Left cardiac atrium (tissue), 4 donors: Measurements from ENCODE around the gene VPS25. TPM values are rescaled to one million over a fixed set of nuclear protein-coding genes. Genes with fewer than 3 reads are reported as not detected.

Experiments
- ATAC-seq, 2 donors: fragments of 200-7000 bp; cut with Tn5 transposase; one replicate each; pipeline ENCODE4 v1.9.1; 2020; ENCODE audit warnings: mild to moderate bottlenecking in 2 of 2, moderate library complexity in 2 of 2
- DNase-seq: peaks from one replicate; pipeline ENCODE4 v3.0.0-alpha.2; 2020
- intact Hi-C, 2 donors: fragments of 100-400 bp; cut with DNase I; formaldehyde crosslinking; loops; one replicate each; pipeline versions ENCODE4 v1.14.1 to v1.15.1; 2022 to 2023
- microRNA-seq, 2 donors: library from miRNA; unstranded; fragments of <30 nt; microRNA quantifications; one replicate each; pipeline ENCODE4 v1.2.0, GENCODE V29; 2020
- total RNA-seq, 2 donors: library from RNA; stranded (reverse); fragmentation: NEBNext Ultra II Directional; extraction: Animal tissue kit (Norgen Biotek cat#: 25700); gene quantifications; one replicate each; pipeline ENCODE4 v1.2.1, GENCODE V29; 2021
- donor health status: DM: no; HTN: yes; CAD: no.
- donor health status: DM: no; HTN: yes; CAD: no; lungs with severe emphysema.
- donor health status: DM: yes; HTN: yes; CAD: no.
- donor health status: Dilated cardiomyopathy.

The VPS25 gene
- total RNA-seq, 2 donors from 2014 or later = 30.0 to 32.1 TPM

- ATAC-seq = no peak
- intact Hi-C loops = loop anchor here in 1 of 2 donors (5.0 kb wide), 1 partner anchor 98 kb away; no protein-coding TSS in a partner anchor
- DNase-seq = peak; percentile 58
Observed at GRCh38 chr17:42819939-42820535, 46.8 kb downstream of the VPS25 start.

GRCh38 chr17:42821176-42821575 is 47.9 kb downstream of the VPS25 start:
- DNase-seq (no peak), ATAC-seq (no peak)
- intact Hi-C loops = loop anchor here in 1 of 2 donors (5.0 kb wide), 1 partner anchor 99 kb away; no protein-coding TSS in a partner anchor

GRCh38 chr17:42827472-42827871 is 54.2 kb downstream of the VPS25 start:
- ATAC-seq = no peak
- DNase-seq = no peak

More at GRCh38 chr17:42827472-42827871, 54.2 kb downstream of the VPS25 start:
- intact Hi-C loops = no loop called here

Small RNA genes lying within 50 kb of the gene (microRNA-seq; reads per million reads assigned to microRNA genes)
- 0.20 to 0.27 reads per million in 2 donors for gene MIR6781

Other genes starting within 250 kb of the VPS25 start
- gene NAGLU, start 237.2 kb upstream of the VPS25 start, total RNA-seq = 10 to 100 TPM; 15.1 to 20.7 TPM
- 1 to 10 TPM; 2.8 to 3.7 TPM for gene HSD17B1, start 220.5 kb upstream of the VPS25 start, total RNA-seq
- gene COASY, start 211.3 kb upstream of the VPS25 start, total RNA-seq = 10 to 100 TPM; 37.2 to 37.5 TPM
- 10 to 100 TPM; 51.3 to 55.3 TPM for gene MLX, start 206.3 kb upstream of the VPS25 start, total RNA-seq
- 1 to 10 TPM; 2.2 to 3.4 TPM for gene PSMC3IP, start 195.7 kb upstream of the VPS25 start, total RNA-seq
- 10 to 100 TPM; 26.0 to 26.1 TPM for gene RETREG3, start 164.1 kb upstream of the VPS25 start, total RNA-seq
- gene TUBG1, start 163.8 kb upstream of the VPS25 start, total RNA-seq = 10 to 100 TPM; 45.3 to 54.8 TPM
- gene TUBG2, start 114.2 kb upstream of the VPS25 start, total RNA-seq = 10 to 100 TPM; 14.4 to 15.8 TPM
- gene PLEKHH3, start 96.5 kb upstream of the VPS25 start, total RNA-seq = 10 to 100 TPM; 18.1 to 19.9 TPM
- 1 to 10 TPM; 1.7 to 3.3 TPM for gene CCR10, start 91.6 kb upstream of the VPS25 start, total RNA-seq
- 1 to 10 TPM; 4.7 to 7.2 TPM for gene CNTNAP1, start 90.9 kb upstream of the VPS25 start, total RNA-seq
- 10 to 100 TPM; 28.7 to 38.1 TPM for gene EZH1, start 28.4 kb upstream of the VPS25 start, total RNA-seq
- gene RAMP2, start 12.2 kb upstream of the VPS25 start, total RNA-seq = 10 to 100 TPM; 40.9 to 49.7 TPM
- not detected for gene WNK4, start 7.2 kb downstream of the VPS25 start, total RNA-seq
- 10 to 100 TPM; 60.3 to 63.9 TPM for gene COA3, start 25.3 kb downstream of the VPS25 start, total RNA-seq
- gene CNTD1, start 25.4 kb downstream of the VPS25 start, total RNA-seq = under 1 TPM in 1 of 2 donors, not detected in 1; 0.44 TPM
- gene BECN1, start 50.8 kb downstream of the VPS25 start, total RNA-seq = 10 to 100 TPM; 63.5 to 72.5 TPM
- 10 to 100 TPM; 67.8 to 83.3 TPM for gene PSME3, start 59.9 kb downstream of the VPS25 start, total RNA-seq
- 1 to 10 TPM; 1.6 to 3.8 TPM for gene AOC2, start 71.1 kb downstream of the VPS25 start, total RNA-seq
- 10 to 100 TPM; 56.6 to 96.4 TPM for gene AOC3, start 77.8 kb downstream of the VPS25 start, total RNA-seq
- not detected for gene G6PC1, start 127.3 kb downstream of the VPS25 start, total RNA-seq
- 10 to 100 TPM; 23.5 to 34.5 TPM for gene AARSD1, start 191.0 kb downstream of the VPS25 start, total RNA-seq
- gene PTGES3L, start 206.6 kb downstream of the VPS25 start, total RNA-seq = 10 to 100 TPM; 37.8 to 49.4 TPM
- gene RUNDC1, start 207.1 kb downstream of the VPS25 start, total RNA-seq = 10 to 100 TPM in 1 of 2 donors, 1 to 10 TPM in 1; 9.3 to 14.5 TPM
- gene RPL27, start 225.0 kb downstream of the VPS25 start, total RNA-seq = 100 to 1,000 TPM; 722 to 820 TPM
- gene IFI35, start 233.3 kb downstream of the VPS25 start, total RNA-seq = 10 to 100 TPM; 19.4 to 23.7 TPM
- gene VAT1, start 248.9 kb downstream of the VPS25 start, total RNA-seq = 100 to 1,000 TPM; 115 to 118 TPM